Spleen (tissue), 7 donors: Measurements from ENCODE around the gene PACS2.

ENCODE experiments used
- POLR2A ChIP-seq, 3 donors: fragments of 450-650 bp; IDR thresholded peaks; one replicate each; pipeline ENCODE4 v1.5.1; 2017; ENCODE audit warnings: antibody characterized with exemption in 3 of 3, mild to moderate bottlenecking in 1 of 3
- POLR2AphosphoS5 ChIP-seq, 3 donors: sonication (generic); formaldehyde crosslinking; IDR thresholded peaks; one replicate each; pipeline ENCODE4 v1.5.1; 2017; ENCODE audit warnings: antibody characterized with exemption in 3 of 3
- TF ChIP-seq, protein P1 (sequence below), 11 experiments: fragments of 200-600 bp in 7 of 11; fragments of 450-650 bp in 4 of 11; sonication (generic) in 4 of 11; IDR thresholded peaks in 8 of 11; conservative IDR thresholded peaks in 3 of 11; 1 replicate in 7 of 11; 2 replicates in 4 of 11; pipeline versions ENCODE4 v1.4.0 to v1.8.0; 2016 to 2021; ENCODE audit warnings: antibody characterized with exemption in 11 of 11, inconsistent platforms in 4 of 11, mild to moderate bottlenecking in 1 of 11
- donor health status: DM: no; HTN: no; CAD: no; lungs with moderate emphysema.
- donor health status: DM: no; HTN: no; CAD: no.
- donor health status: DM: no; HTN: no; CAD: no.

DNA sequence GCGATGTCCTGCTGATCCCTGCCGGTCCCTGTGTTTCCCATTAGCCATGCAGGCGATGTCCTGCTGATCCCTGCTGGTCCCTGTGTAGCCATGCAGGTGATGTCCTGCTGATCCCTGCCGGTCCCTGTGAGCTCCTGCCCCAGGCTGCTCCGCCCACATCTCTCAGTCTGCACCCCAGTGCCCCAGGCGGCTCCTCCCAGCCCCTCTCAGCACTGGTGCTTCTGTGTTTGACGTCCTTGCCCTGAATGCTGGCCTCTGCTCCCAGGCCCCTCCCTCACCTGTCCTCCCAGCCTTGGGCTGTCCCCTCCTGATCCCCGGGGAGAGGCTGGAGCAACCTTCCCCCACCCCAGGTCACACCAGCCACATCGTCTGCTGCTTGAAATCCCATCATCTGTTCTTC is 42.4 kb downstream of the PACS2 start:
- no peak for TF ChIP-seq POLR2A (IDR thresholded peaks at IDR 0.05)
- TF ChIP-seq, protein P1, sequence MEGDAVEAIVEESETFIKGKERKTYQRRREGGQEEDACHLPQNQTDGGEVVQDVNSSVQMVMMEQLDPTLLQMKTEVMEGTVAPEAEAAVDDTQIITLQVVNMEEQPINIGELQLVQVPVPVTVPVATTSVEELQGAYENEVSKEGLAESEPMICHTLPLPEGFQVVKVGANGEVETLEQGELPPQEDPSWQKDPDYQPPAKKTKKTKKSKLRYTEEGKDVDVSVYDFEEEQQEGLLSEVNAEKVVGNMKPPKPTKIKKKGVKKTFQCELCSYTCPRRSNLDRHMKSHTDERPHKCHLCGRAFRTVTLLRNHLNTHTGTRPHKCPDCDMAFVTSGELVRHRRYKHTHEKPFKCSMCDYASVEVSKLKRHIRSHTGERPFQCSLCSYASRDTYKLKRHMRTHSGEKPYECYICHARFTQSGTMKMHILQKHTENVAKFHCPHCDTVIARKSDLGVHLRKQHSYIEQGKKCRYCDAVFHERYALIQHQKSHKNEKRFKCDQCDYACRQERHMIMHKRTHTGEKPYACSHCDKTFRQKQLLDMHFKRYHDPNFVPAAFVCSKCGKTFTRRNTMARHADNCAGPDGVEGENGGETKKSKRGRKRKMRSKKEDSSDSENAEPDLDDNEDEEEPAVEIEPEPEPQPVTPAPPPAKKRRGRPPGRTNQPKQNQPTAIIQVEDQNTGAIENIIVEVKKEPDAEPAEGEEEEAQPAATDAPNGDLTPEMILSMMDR (IDR thresholded peaks at IDR 0.05 in 8 of 11, conservative IDR thresholded peaks at IDR 0.05 in 3 of 11), result no peak
- no peak for TF ChIP-seq POLR2AphosphoS5 (IDR thresholded peaks at IDR 0.05)
